SK-N-MC (cell line): Measurements from ENCODE around the gene GABPB2.
A peak's percentile ranks its signal among the peaks of the same experiment; 100 is the strongest.

Experiments
- DNase-seq: peaks from one replicate; pipeline ENCODE4 v3.0.0-alpha.2; 2011; ENCODE audit warnings: low read depth, low spot score
- H3K27ac ChIP-seq: fragments of 200-600 bp; sonication (generic); 2 replicates; pipeline ENCODE4 v1.5.1; 2016; ENCODE audit warnings: mixed run types
- H3K36me3 ChIP-seq: fragments of 200-600 bp; sonication (generic); 2 replicates; pipeline ENCODE4 v1.6.1; 2017; ENCODE audit warnings: antibody characterized with exemption, low read length, mixed read lengths; ENCODE audit not compliant: insufficient read depth
- H3K4me3 ChIP-seq: fragments of 200-600 bp; sonication (generic); 2 replicates; pipeline ENCODE4 v1.5.1; 2016
- H3K9ac ChIP-seq: fragments of 200-600 bp; sonication (generic); 2 replicates; pipeline ENCODE4 v1.8.0; 2017; ENCODE audit warnings: mixed run types, mixed read lengths; ENCODE audit not compliant: insufficient read length
- H3K9me3 ChIP-seq: fragments of 200-600 bp; sonication (generic); 2 replicates; pipeline ENCODE4 v1.6.1; 2017; ENCODE audit warnings: low read depth, mild to moderate bottlenecking, antibody characterized with exemption, low read length, moderate library complexity, mixed read lengths
- EZH2 ChIP-seq: fragments of 200-600 bp; sonication (generic); IDR thresholded peaks from one replicate; pipeline ENCODE4 v1.6.1; 2017; ENCODE audit warnings: antibody characterized with exemption
- FOXP2 ChIP-seq: optimal IDR thresholded peaks from 2 replicates; pipeline ENCODE3; 2011; ENCODE audit warnings: mild to moderate bottlenecking, moderate library complexity; ENCODE audit not compliant: insufficient read depth; ENCODE audit errors: extremely low read length, control extremely low read depth
- POLR2AphosphoS5 ChIP-seq: IDR thresholded peaks from 2 replicates; pipeline ENCODE4 v1.6.1; 2012; ENCODE audit warnings: mild to moderate bottlenecking, low read depth, low read length, borderline replicate concordance

GABPB2 gene

GRCh38 chr1:151047591-151047924, 23.0 kb upstream of the GABPB2 start, which contains the start of gene C1orf56:
C1orf56 (plus strand) TSS chr1:151047751; CDS start chr1:151047848, 97 bp downstream.
- no peak for DNase-seq
- peak within 1 kb of the TSS; percentile 92 for H3K4me3 ChIP-seq
- no peaks in the 10 kb centered on the region; the same call in 1 of the 2 replicates for H3K36me3 ChIP-seq
- H3K9ac ChIP-seq, result peak within 1 kb of the TSS; percentile 72
- TF ChIP-seq POLR2AphosphoS5 (peak; percentile 64; the same call in 1 of the 2 replicates), FOXP2 (no peak), EZH2 (no peak)
- no peaks in the 10 kb centered on the region for H3K9me3 ChIP-seq
- 0 out of 2 replicates have a peak within 1 kb of the TSS, but pooled peaks have one; percentile 36 for H3K27ac ChIP-seq

- Histone ChIP-seq H3K27ac (no peak overlapping the region), H3K36me3 (peaks cover 5% of the 10 kb centered on the region; the same call in 1 of the 2 replicates), H3K9me3 (no peaks in the 10 kb centered on the region), H3K9ac (peak overlapping the region; percentile 72), H3K4me3 (peak overlapping the region; percentile 92)
- no peak for TF ChIP-seq EZH2
- 0 out of 2 replicates have a peak, but pooled peaks have one; percentile 38 for TF ChIP-seq POLR2AphosphoS5
- no peak for DNase-seq
These were observed 22.5 kb upstream of the GABPB2 start for GRCh38 chr1:151047925-151048644.

- no peak for DNase-seq
- Histone ChIP-seq H3K27ac (no peak overlapping the region), H3K36me3 (peaks cover 11% of the 10 kb centered on the region; the same call in 1 of the 2 replicates), H3K9me3 (no peaks in the 10 kb centered on the region), H3K4me3 (peak overlapping the region; percentile 92; the same call in 1 of the 2 replicates), H3K9ac (no peak overlapping the region)
- TF ChIP-seq EZH2 (no peak), FOXP2 (no peak), POLR2AphosphoS5 (no peak)
These were observed 21.9 kb upstream of the GABPB2 start for GRCh38 chr1:151048645-151049032.

GRCh38 chr1:151049458-151049857, 21.1 kb upstream of the GABPB2 start:
- Histone ChIP-seq H3K9ac (no peak overlapping the region), H3K27ac (no peak overlapping the region), H3K9me3 (no peaks in the 10 kb centered on the region), H3K36me3 (peaks cover 19% of the 10 kb centered on the region; the same call in 1 of the 2 replicates), H3K4me3 (no peak overlapping the region)
- DNase-seq, result no peak
- TF ChIP-seq EZH2 (no peak), POLR2AphosphoS5 (no peak), FOXP2 (no peak)

- no peak overlapping the region for H3K27ac ChIP-seq
- no peak overlapping the region for H3K9ac ChIP-seq
- no peak overlapping the region for H3K4me3 ChIP-seq
- H3K9me3 ChIP-seq, result no peaks in the 10 kb centered on the region
- DNase-seq, result no peak
- H3K36me3 ChIP-seq, result peaks cover 26% of the 10 kb centered on the region
- TF ChIP-seq FOXP2 (no peak), EZH2 (no peak), POLR2AphosphoS5 (peak; percentile 26; the same call in 1 of the 2 replicates)
These were observed 20.4 kb upstream of the GABPB2 start for GRCh38 chr1:151050051-151050688.

GRCh38 chr1:151051356-151052009, 19.1 kb upstream of the GABPB2 start:
- Histone ChIP-seq H3K36me3 (peaks cover 39% of the 10 kb centered on the region), H3K9me3 (no peaks in the 10 kb centered on the region), H3K4me3 (no peak overlapping the region), H3K9ac (no peak overlapping the region), H3K27ac (no peak overlapping the region)
- no peak for DNase-seq
- TF ChIP-seq FOXP2 (no peak), EZH2 (no peak), POLR2AphosphoS5 (peak; percentile 16; the same call in 1 of the 2 replicates)

GRCh38 chr1:151054971-151055547, 15.5 kb upstream of the GABPB2 start:
- Histone ChIP-seq H3K9ac (no peak overlapping the region), H3K36me3 (peaks cover 43% of the 10 kb centered on the region), H3K4me3 (no peak overlapping the region), H3K27ac (no peak overlapping the region), H3K9me3 (no peaks in the 10 kb centered on the region)
- DNase-seq, result no peak
- TF ChIP-seq POLR2AphosphoS5 (no peak), EZH2 (no peak), FOXP2 (no peak)

- H3K36me3 ChIP-seq, result peaks cover 43% of the 10 kb centered on the region
- TF ChIP-seq FOXP2 (no peak), POLR2AphosphoS5 (no peak), EZH2 (no peak)
- DNase-seq, result no peak
- H3K9me3 ChIP-seq, result no peaks in the 10 kb centered on the region
- no peak overlapping the region for H3K27ac ChIP-seq
- H3K4me3 ChIP-seq, result no peak overlapping the region
- H3K9ac ChIP-seq, result no peak overlapping the region
These were observed 15.0 kb upstream of the GABPB2 start for GRCh38 chr1:151055581-151055980.
